Keratinocyte (primary cell): ENCODE measurements around the gene WRNIP1.

Source experiments
- CTCF ChIP-seq, 3 experiments: IDR thresholded peaks in 1 of 3; conservative IDR thresholded peaks in 1 of 3; optimal IDR thresholded peaks in 1 of 3; 2 replicates in 2 of 3; 3 replicates in 1 of 3; pipeline versions ENCODE3 to v1.5.1; 2011; ENCODE audit warnings: low read length in 3 of 3, mild to moderate bottlenecking in 3 of 3, moderate library complexity in 2 of 3, control low read depth in 1 of 3, inconsistent platforms in 1 of 3; ENCODE audit not compliant: insufficient read depth in 2 of 3; ENCODE audit errors: extremely low read depth in 1 of 3
- EZH2 ChIP-seq: IDR thresholded peaks from one replicate; pipeline ENCODE4 v1.6.1; 2012; ENCODE audit warnings: inconsistent platforms, mild to moderate bottlenecking, low read length, moderate library complexity

GRCh38 chr6:2767657-2768524 lies 2.7 kb downstream of the WRNIP1 start:
- TF ChIP-seq CTCF (optimal IDR thresholded peaks at IDR 0.05 in 1 of 3, IDR thresholded peaks at IDR 0.05 in 1 of 3, conservative IDR thresholded peaks at IDR 0.05 in 1 of 3; ENCODE audit: extremely low read depth in 1 of 3, insufficient read depth in 2 of 3, low read length in 3 of 3), result no peak
- no peak for TF ChIP-seq EZH2
